B cell (primary cell): ENCODE results near the gene CNGA3. TPM values are rescaled to one million over a fixed set of nuclear protein-coding genes. Genes with fewer than 3 reads are reported as not detected.

Experiments
- ATAC-seq: fragments of 200-7000 bp; cut with Tn5 transposase; one replicate; pipeline ENCODE4 v1.10.0; 2021; ENCODE audit warnings: low read depth, mild to moderate bottlenecking, moderate number of reproducible peaks, moderate library complexity
- CTCF ChIA-PET: fragments of 350-600 bp; sonication (Branson Sonifier 250); formaldehyde crosslinking; loops from one replicate; lab custom pipeline; 2021; ENCODE audit warnings: antibody characterized with exemption, inconsistent platforms; lab: Charles Lee
- POLR2A ChIA-PET: fragments of 350-600 bp; sonication (Branson Sonifier 250); formaldehyde crosslinking; loops from one replicate; lab custom pipeline; 2021; ENCODE audit warnings: antibody characterized with exemption; lab: Charles Lee
- DNase-seq: peaks from one replicate; pipeline ENCODE4 v3.0.0; 2013
- H2AFZ ChIP-seq: 2 replicates; pipeline ENCODE4 v1.6.1; 2012; ENCODE audit warnings: mild to moderate bottlenecking, low read depth, low read length; ENCODE audit not compliant: insufficient read depth, poor library complexity, severe bottlenecking
- H3K27ac ChIP-seq, 2 donors: 1 replicate in 1 of 2; 2 replicates in 1 of 2; pipeline ENCODE4 v1.5.1; 2012 to 2013; ENCODE audit warnings: low read length in 2 of 2, mild to moderate bottlenecking in 2 of 2, moderate library complexity in 1 of 2
- H3K27me3 ChIP-seq, 4 experiments: fragments of 200-600 bp in 1 of 4; sonication (generic) in 1 of 4; replicated peaks in 1 of 4; 1 replicate in 2 of 4; 2 replicates in 2 of 4; pipeline versions ENCODE4 v1.6.1 to v1.7.0; 2013 to 2016; ENCODE audit warnings: low read length in 3 of 4, mild to moderate bottlenecking in 2 of 4, mixed read lengths in 1 of 4, moderate library complexity in 1 of 4; ENCODE audit not compliant: insufficient read depth in 4 of 4, control insufficient read depth in 3 of 4; ENCODE audit errors: control extremely low read depth in 1 of 4
- H3K36me3 ChIP-seq, 2 experiments: replicated peaks in 1 of 2; 1 replicate in 1 of 2; 2 replicates in 1 of 2; pipeline versions ENCODE4 v1.6.1 to v1.7.1; 2013; ENCODE audit warnings: low read length in 1 of 2; ENCODE audit not compliant: insufficient read depth in 2 of 2, control insufficient read depth in 1 of 2; ENCODE audit errors: control extremely low read depth in 1 of 2, extremely low read depth in 1 of 2
- H3K4me1 ChIP-seq, 2 donors: fragments of 200-600 bp in 1 of 2; sonication (generic) in 1 of 2; 1 replicate in 1 of 2; 2 replicates in 1 of 2; pipeline versions ENCODE4 v1.5.1 to v1.6.1; 2013 to 2017; ENCODE audit warnings: low read length in 2 of 2; ENCODE audit not compliant: control insufficient read depth in 2 of 2, insufficient read depth in 2 of 2
- H3K4me2 ChIP-seq: replicated peaks from 2 replicates; pipeline ENCODE3; 2012; ENCODE audit warnings: mild to moderate bottlenecking, low read depth, low read length; ENCODE audit not compliant: poor library complexity, severe bottlenecking
- H3K4me3 ChIP-seq, 5 experiments: fragments of 200-600 bp in 1 of 5; sonication (generic) in 1 of 5; 1 replicate in 3 of 5; 2 replicates in 2 of 5; pipeline versions ENCODE4 v1.5.1 to v1.7.0; 2011 to 2016; ENCODE audit warnings: low read length in 4 of 5, mild to moderate bottlenecking in 4 of 5, low read depth in 2 of 5, control low read depth in 1 of 5, moderate library complexity in 1 of 5; ENCODE audit not compliant: insufficient read depth in 1 of 5; ENCODE audit errors: control extremely low read depth in 1 of 5, extremely low read depth in 1 of 5
- H3K79me2 ChIP-seq: fragments of 200-600 bp; sonication (generic); one replicate; pipeline ENCODE4 v1.6.0; 2016; ENCODE audit warnings: low read length; ENCODE audit not compliant: control insufficient read depth, insufficient read depth
- H3K9ac ChIP-seq: fragments of 200-600 bp; sonication (generic); 2 replicates; pipeline ENCODE4 v1.6.1; 2017; ENCODE audit warnings: mild to moderate bottlenecking, low read length, moderate library complexity
- H3K9me3 ChIP-seq, 3 donors: one replicate each; pipeline versions ENCODE4 v1.6.1 to v1.7.1; 2013; ENCODE audit warnings: low read length in 2 of 3; ENCODE audit not compliant: control insufficient read depth in 2 of 3, insufficient read depth in 1 of 3; ENCODE audit errors: control extremely low read depth in 1 of 3
- H4K20me1 ChIP-seq: 2 replicates; pipeline ENCODE4 v1.6.0; 2012; ENCODE audit warnings: mild to moderate bottlenecking, low read length; ENCODE audit not compliant: insufficient read depth, control insufficient read depth, poor library complexity, severe bottlenecking
- H3K27ac Mint-ChIP-seq: one replicate; pipeline ENCODE4 v1.8.0; 2021; ENCODE audit warnings: mixed read lengths
- H3K27me3 Mint-ChIP-seq: one replicate; pipeline ENCODE4 v1.8.0; 2021; ENCODE audit warnings: mixed read lengths
- H3K4me1 Mint-ChIP-seq: one replicate; pipeline ENCODE4 v1.8.0; 2021; ENCODE audit warnings: mixed read lengths
- H3K4me3 Mint-ChIP-seq: one replicate; pipeline ENCODE4 v1.8.0; 2021; ENCODE audit warnings: mixed read lengths
- H3K9me3 Mint-ChIP-seq: one replicate; pipeline ENCODE4 v1.8.0; 2022; ENCODE audit warnings: mixed read lengths; ENCODE audit not compliant: insufficient read depth
- CTCF ChIP-seq: fragments of 200-600 bp; IDR thresholded peaks from one replicate; pipeline ENCODE4 v1.8.0; 2022; ENCODE audit warnings: antibody characterized with exemption, mild to moderate bottlenecking
- EZH2 ChIP-seq: IDR thresholded peaks from 2 replicates; pipeline ENCODE4 v1.6.1; 2012; ENCODE audit warnings: borderline replicate concordance, low read depth, mild to moderate bottlenecking, moderate library complexity, low read length; ENCODE audit not compliant: insufficient read depth, poor library complexity, severe bottlenecking
- WGBS: methylation state at CpG from one replicate; pipeline ENCODE4 v1.1.5; 2013; ENCODE audit warnings: missing lambda C conversion rate; ENCODE audit not compliant: insufficient coverage; 5-methylcytosine and 5-hydroxymethylcytosine counted together
- intact Hi-C: fragments of 100-400 bp; cut with micrococcal nuclease; formaldehyde crosslinking; loops from one replicate; pipeline ENCODE4 v1.10.0; 2022
- polyA plus RNA-seq: library from polyadenylated mRNA; depleted of rRNA; stranded (reverse); fragments of >200 nt; gene quantifications from 2 replicates; pipeline ENCODE4 v1.2.3, GENCODE V29; 2012
- total RNA-seq, 2 donors: library from RNA; stranded (reverse); fragments of 120-200 nt in 1 of 2; gene quantifications; 1 replicate in 1 of 2; 2 replicates in 1 of 2; pipeline versions ENCODE4 v1.2.3 to v1.2.4, GENCODE V29; 2013 to 2022

CNGA3 gene
- total and polyA plus RNA-seq, 2 donors (not counting 1 experiment from before 2014, with no cell fraction given), result not detected

GRCh38 chr2:98374286-98374685 is 28.0 kb downstream of the CNGA3 start:
- 64% methylated on average over 3 of the region's 5 CpGs for WGBS
- H3K27ac Mint-ChIP-seq, result no peak overlapping the region

More at GRCh38 chr2:98374286-98374685, 28.0 kb downstream of the CNGA3 start:
- H3K4me1 ChIP-seq, result no peaks in the 10 kb centered on the region
- no peak overlapping the region for H3K4me2 ChIP-seq
- H3K9ac ChIP-seq, result no peak overlapping the region
- ATAC-seq (no peak), DNase-seq (no peak)
- H4K20me1 ChIP-seq, result no peaks in the 10 kb centered on the region
- H2AFZ ChIP-seq, result no peak overlapping the region
- H3K4me1 Mint-ChIP-seq, result no peaks in the 10 kb centered on the region
- POLR2A ChIA-PET, result no interaction called here
- peaks cover 0 to 27% (median 1%) of the 10 kb centered on the region in 4 experiments for H3K27me3 ChIP-seq
- intact Hi-C loops, result no loop called here
- H3K4me3 ChIP-seq, result no peak overlapping the region
- TF ChIP-seq CTCF (no peak), EZH2 (no peak)
- no peaks in the 10 kb centered on the region for H3K36me3 ChIP-seq
- H3K9me3 Mint-ChIP-seq, result no peaks in the 10 kb centered on the region
- no peak overlapping the region for H3K4me3 Mint-ChIP-seq
- H3K27me3 Mint-ChIP-seq, result peaks cover 61% of the 10 kb centered on the region
- CTCF ChIA-PET, result interaction anchor here (2.3 kb wide), 1 partner anchor 11 kb away, joined by 6 read pairs; no protein-coding TSS in a partner anchor
- H3K9me3 ChIP-seq, result no peaks in the 10 kb centered on the region
- H3K79me2 ChIP-seq, result no peaks in the 10 kb centered on the region
- H3K27ac ChIP-seq, result no peak overlapping the region
